Natural killer cell (primary cell): ENCODE measurements around the gene SIAH2. TPM values are rescaled to one million over a fixed set of nuclear protein-coding genes. Genes with fewer than 3 reads are reported as not detected.

Source experiments
- ATAC-seq, 3 donors: fragments of 150-1000 bp in 2 of 3; fragments of 200-7000 bp in 1 of 3; cut with Tn5 transposase; 1 replicate in 1 of 3; 2 replicates in 2 of 3; pipeline ENCODE4 v1.10.0; 2021; ENCODE audit warnings: mild to moderate bottlenecking in 2 of 3, moderate library complexity in 2 of 3
- DNase-seq, 2 donors: peaks; one replicate each; pipeline versions ENCODE4 v3.0.0 to v3.0.0-alpha.2; 2013 to 2021; ENCODE audit warnings: mixed read lengths in 1 of 2
- H3K27ac ChIP-seq: one replicate; pipeline ENCODE4 v1.5.1; 2013; ENCODE audit warnings: mild to moderate bottlenecking, low read length
- H3K27me3 ChIP-seq: one replicate; pipeline ENCODE4 v1.6.1; 2013; ENCODE audit warnings: low read length; ENCODE audit not compliant: control insufficient read depth, insufficient read depth
- H3K36me3 ChIP-seq: one replicate; pipeline ENCODE4 v1.6.1; 2013; ENCODE audit warnings: low read length; ENCODE audit not compliant: control insufficient read depth, insufficient read depth
- H3K4me1 ChIP-seq: one replicate; pipeline ENCODE4 v1.6.1; 2013; ENCODE audit warnings: low read length; ENCODE audit not compliant: control insufficient read depth, insufficient read depth
- H3K4me3 ChIP-seq: one replicate; pipeline ENCODE4 v1.5.1; 2013; ENCODE audit warnings: low read length
- H3K9me3 ChIP-seq: one replicate; pipeline ENCODE4 v1.6.1; 2013; ENCODE audit warnings: low read length; ENCODE audit not compliant: control insufficient read depth, insufficient read depth
- H3K27ac Mint-ChIP-seq, 2 donors: one replicate each; pipeline ENCODE4 v1.8.0; 2022; ENCODE audit warnings: mild to moderate bottlenecking in 2 of 2, mixed read lengths in 2 of 2, moderate library complexity in 1 of 2
- H3K27me3 Mint-ChIP-seq, 2 donors: one replicate each; pipeline ENCODE4 v1.8.0; 2022; ENCODE audit warnings: low read depth in 2 of 2, mixed read lengths in 2 of 2
- H3K36me3 Mint-ChIP-seq: one replicate; pipeline ENCODE4 v1.8.0; 2022; ENCODE audit warnings: mixed read lengths
- H3K4me1 Mint-ChIP-seq, 2 donors: one replicate each; pipeline ENCODE4 v1.8.0; 2022; ENCODE audit warnings: mixed read lengths in 2 of 2
- H3K4me3 Mint-ChIP-seq: one replicate; pipeline ENCODE4 v1.8.0; 2022; ENCODE audit warnings: mild to moderate bottlenecking, moderate library complexity, mixed read lengths
- H3K9me3 Mint-ChIP-seq, 2 donors: one replicate each; pipeline ENCODE4 v1.8.0; 2022; ENCODE audit warnings: mixed read lengths in 2 of 2
- CTCF ChIP-seq: fragments of 200-600 bp; IDR thresholded peaks from one replicate; pipeline ENCODE4 v1.8.0; 2022; ENCODE audit warnings: antibody characterized with exemption
- WGBS: methylation state at CpG from one replicate; pipeline ENCODE4 v1.1.7; 2013; ENCODE audit warnings: missing lambda C conversion rate; ENCODE audit not compliant: insufficient coverage; 5-methylcytosine and 5-hydroxymethylcytosine counted together
- intact Hi-C: fragments of 100-400 bp; cut with micrococcal nuclease; formaldehyde crosslinking; loops from one replicate; pipeline ENCODE4 v1.14.2; 2022
- total RNA-seq, 4 donors: library from RNA; stranded (reverse); fragments of 120-200 nt in 1 of 4; gene quantifications; one replicate each; pipeline versions ENCODE4 v1.2.3 to v1.2.4, GENCODE V29; 2013 to 2022

Gene SIAH2
- total RNA-seq, 3 donors from 2014 or later (not counting 1 experiment from before 2014, with no cell fraction given), result 22.7 to 25.7 (median 23.8) TPM

GRCh38 chr3:150773616-150774192, 10.7 kb upstream of the SIAH2 start:
- Histone ChIP-seq H3K27ac (no peak overlapping the region), H3K4me1 (no peaks in the 10 kb centered on the region), H3K27me3 (no peaks in the 10 kb centered on the region), H3K4me3 (no peak overlapping the region), H3K9me3 (no peaks in the 10 kb centered on the region), H3K36me3 (no peaks in the 10 kb centered on the region)
- no peaks in the 10 kb centered on the region for H3K36me3 Mint-ChIP-seq
- no peak overlapping the region for H3K27ac Mint-ChIP-seq
- H3K4me1 Mint-ChIP-seq, result no peaks in the 10 kb centered on the region
- DNase-seq (no peak), ATAC-seq (no peak)
- H3K9me3 Mint-ChIP-seq, result no peaks in the 10 kb centered on the region
- TF ChIP-seq CTCF, result no peak
- H3K4me3 Mint-ChIP-seq, result no peak overlapping the region
- intact Hi-C loops, result no loop called here
- WGBS, result 97% methylated on average over 14 of the region's 14 CpGs
- H3K27me3 Mint-ChIP-seq, result peaks cover 6 to 11% of the 10 kb centered on the region in 2 donors

- H3K36me3 ChIP-seq, result no peaks in the 10 kb centered on the region
- DNase-seq, result no peak
Observed at GRCh38 chr3:150771600-150771999, 8.6 kb upstream of the SIAH2 start.

GRCh38 chr3:150770681-150771080, 7.7 kb upstream of the SIAH2 start:
- DNase-seq (no peak), ATAC-seq (no peak)
- Histone ChIP-seq H3K4me1 (no peaks in the 10 kb centered on the region), H3K27ac (no peak overlapping the region), H3K36me3 (no peaks in the 10 kb centered on the region), H3K4me3 (no peak overlapping the region), H3K9me3 (no peaks in the 10 kb centered on the region), H3K27me3 (no peaks in the 10 kb centered on the region)
- H3K9me3 Mint-ChIP-seq, result no peaks in the 10 kb centered on the region
- H3K27me3 Mint-ChIP-seq, result peaks cover 6 to 11% of the 10 kb centered on the region in 2 donors
- no peaks in the 10 kb centered on the region for H3K4me1 Mint-ChIP-seq
- no peaks in the 10 kb centered on the region for H3K36me3 Mint-ChIP-seq
- intact Hi-C loops, result no loop called here
- no peak overlapping the region for H3K27ac Mint-ChIP-seq
- TF ChIP-seq CTCF, result no peak
- H3K4me3 Mint-ChIP-seq, result no peak overlapping the region
- WGBS, result 90% methylated on average over 3 of the region's 3 CpGs

More at GRCh38 chr3:150771600-150771999, 8.6 kb upstream of the SIAH2 start:
- no peak overlapping the region for H3K4me3 Mint-ChIP-seq
- Histone ChIP-seq H3K4me3 (no peak overlapping the region), H3K4me1 (no peaks in the 10 kb centered on the region), H3K27me3 (no peaks in the 10 kb centered on the region), H3K27ac (no peak overlapping the region), H3K9me3 (no peaks in the 10 kb centered on the region)
- WGBS, result 91% methylated on average over 2 of the region's 2 CpGs
- no peak for TF ChIP-seq CTCF
- no peak for ATAC-seq
- intact Hi-C loops, result no loop called here
- H3K4me1 Mint-ChIP-seq, result no peaks in the 10 kb centered on the region
- H3K27me3 Mint-ChIP-seq, result peaks cover 6 to 11% of the 10 kb centered on the region in 2 donors
- H3K9me3 Mint-ChIP-seq, result no peaks in the 10 kb centered on the region
- H3K36me3 Mint-ChIP-seq, result no peaks in the 10 kb centered on the region
- no peak overlapping the region for H3K27ac Mint-ChIP-seq

GRCh38 chr3:150766742-150767141, 3.8 kb upstream of the SIAH2 start:
- Mint-ChIP-seq H3K9me3 (no peaks in the 10 kb centered on the region), H3K27ac (no peak overlapping the region), H3K36me3 (no peaks in the 10 kb centered on the region), H3K27me3 (peaks cover 6% of the 10 kb centered on the region in 2 donors), H3K4me3 (no peak overlapping the region), H3K4me1 (peaks cover 18 to 21% of the 10 kb centered on the region in 2 donors)
- Histone ChIP-seq H3K4me1 (peaks cover 2% of the 10 kb centered on the region), H3K4me3 (no peak overlapping the region), H3K27ac (no peak overlapping the region), H3K36me3 (no peaks in the 10 kb centered on the region), H3K9me3 (no peaks in the 10 kb centered on the region), H3K27me3 (no peaks in the 10 kb centered on the region)
- intact Hi-C loops, result no loop called here
- no peak for DNase-seq
- no peak for TF ChIP-seq CTCF
- WGBS, result 92% methylated on average over 2 of the region's 3 CpGs
- ATAC-seq, result no peak
